ENCODE data around the gene ELK1. TPM values are rescaled to one million over a fixed set of nuclear protein-coding genes. Genes with fewer than 3 reads are reported as not detected.

The ELK1 gene
- total RNA-seq, 6 experiments from 2014 or later = 14.8 to 23.9 (median 19.7) TPM

- no peak within 1 kb of the TSS for H3K27ac ChIP-seq
- no peaks in the 10 kb centered on the region for H3K27me3 ChIP-seq
- peak within 1 kb of the TSS in 1 of 3 donors; percentile 13 for H3K4me3 ChIP-seq
- H3K9me3 ChIP-seq = no peaks in the 10 kb centered on the region
- peak; percentile 33 to 59 (median 48) for ATAC-seq
- WGBS (ENCODE audit: insufficient coverage, low coverage, low lambda C conversion rate, missing lambda C conversion rate) = 59% methylated on average over 5 of the region's 14 CpGs
- H3K4me1 ChIP-seq = no peaks in the 10 kb centered on the region
- intact Hi-C loops (cut with DNase I) = no loop called here
- H3K36me3 ChIP-seq = no peaks in the 10 kb centered on the region
- no peak for DNase-seq
- no peak for TF ChIP-seq CTCF (IDR thresholded peaks at IDR 0.05)
- TF ChIP-seq POLR2A (IDR thresholded peaks at IDR 0.05) = no peak
Measured at GRCh38 chrX:47629419-47630200, 20.8 kb downstream of the ELK1 start, which contains the start of gene CFP. Gene CFP (minus strand): TSS chrX:47629930. CDS start chrX:47629844, 86 bp downstream.

GRCh38 chrX:47628982-47629381, 21.4 kb downstream of the ELK1 start:
- H3K4me1 ChIP-seq = no peaks in the 10 kb centered on the region
- DNase-seq (no peak), ATAC-seq (peak in 3 of 4 donors; percentile 25 to 34 (median 26))
- intact Hi-C loops (cut with DNase I) = no loop called here
- no peak overlapping the region for H3K27ac ChIP-seq
- no peaks in the 10 kb centered on the region for H3K9me3 ChIP-seq
- WGBS (ENCODE audit: insufficient coverage, low coverage, low lambda C conversion rate, missing lambda C conversion rate) = no CpG with 5 or more reads among the region's 1 CpG
- peak overlapping the region in 1 of 3 donors; percentile 10 for H3K4me3 ChIP-seq
- TF ChIP-seq POLR2A (IDR thresholded peaks at IDR 0.05) (no peak), CTCF (IDR thresholded peaks at IDR 0.05) (peak in 3 of 4 donors; percentile 15 to 28 (median 20))
- no peaks in the 10 kb centered on the region for H3K27me3 ChIP-seq
- H3K36me3 ChIP-seq = no peaks in the 10 kb centered on the region

- DNase-seq (no peak), ATAC-seq (no peak)
- TF ChIP-seq CTCF (IDR thresholded peaks at IDR 0.05) (no peak), POLR2A (IDR thresholded peaks at IDR 0.05) (no peak)
- Histone ChIP-seq H3K4me1 (no peaks in the 10 kb centered on the region), H3K4me3 (no peak overlapping the region), H3K36me3 (no peaks in the 10 kb centered on the region), H3K9me3 (no peaks in the 10 kb centered on the region), H3K27ac (no peak overlapping the region), H3K27me3 (no peaks in the 10 kb centered on the region)
- no CpG with 5 or more reads among the region's 2 CpGs for WGBS (ENCODE audit: insufficient coverage, low coverage, low lambda C conversion rate, missing lambda C conversion rate)
- intact Hi-C loops (cut with DNase I) = no loop called here
Measured at GRCh38 chrX:47625365-47625764, 25.0 kb downstream of the ELK1 start.

- H3K4me3 ChIP-seq = no peak overlapping the region
- no peaks in the 10 kb centered on the region for H3K27me3 ChIP-seq
- peak; percentile 34 to 49 (median 46) for ATAC-seq
- DNase-seq = peak in 2 of 3 donors; percentile 38 to 58
- WGBS (ENCODE audit: insufficient coverage, low coverage, low lambda C conversion rate, missing lambda C conversion rate) = 31% methylated on average over 23 of the region's 35 CpGs
- no peaks in the 10 kb centered on the region for H3K36me3 ChIP-seq
- no peak for TF ChIP-seq CTCF (IDR thresholded peaks at IDR 0.05)
- no peak for TF ChIP-seq POLR2A (IDR thresholded peaks at IDR 0.05)
- intact Hi-C loops (cut with DNase I) = no loop called here
- no peak overlapping the region for H3K27ac ChIP-seq
- H3K9me3 ChIP-seq = no peaks in the 10 kb centered on the region
- no peaks in the 10 kb centered on the region for H3K4me1 ChIP-seq
Measured at GRCh38 chrX:47623540-47624027, 26.8 kb downstream of the ELK1 start.

Measured in right lobe of liver (tissue), 6 donors.